H1 (cell line): ENCODE data around the gene F10. TPM values are rescaled to one million over a fixed set of nuclear protein-coding genes. Genes with fewer than 3 reads are reported as not detected.
A peak's percentile ranks its signal among the peaks of the same experiment; 100 is the strongest.

ENCODE experiments used
- CTCF ChIA-PET: fragments of 300-600 bp; sonication (Branson Sonifier 250); formaldehyde crosslinking; loops from one replicate; lab custom pipeline; 2021; ENCODE audit not compliant: partially characterized antibody; lab: Charles Lee
- POLR2A ChIA-PET: fragments of 300-600 bp; sonication (Branson Sonifier 250); formaldehyde crosslinking; loops from one replicate; lab custom pipeline; 2021; ENCODE audit warnings: inconsistent platforms; ENCODE audit not compliant: partially characterized antibody; lab: Charles Lee
- DNase-seq, 2 experiments: peaks; one replicate each; pipeline versions ENCODE4 v3.0.0 to v3.0.0-alpha.2; 2010 to 2022; ENCODE audit warnings: low spot score in 2 of 2, low read depth in 1 of 2, mixed read lengths in 1 of 2
- FAIRE-seq: peaks from 2 replicates; lab custom pipeline; 2011; peaks lifted over from hg19 to GRCh38; lab: Jason Lieb, UNC
- H2AFZ ChIP-seq: 2 replicates; pipeline ENCODE4 v1.8.1; 2012; ENCODE audit warnings: low read length, inconsistent platforms
- H2AK5ac ChIP-seq: 2 replicates; pipeline ENCODE4 v1.6.1; 2013; ENCODE audit warnings: low read depth, low read length
- H2BK120ac ChIP-seq: replicated peaks from 2 replicates; pipeline ENCODE3; 2013; ENCODE audit warnings: low read depth, low read length, inconsistent platforms
- H2BK12ac ChIP-seq: 2 replicates; pipeline ENCODE4 v1.6.1; 2013; ENCODE audit warnings: low read depth, low read length
- H2BK15ac ChIP-seq: 2 replicates; pipeline ENCODE4 v1.6.1; 2013; ENCODE audit warnings: low read length
- H2BK20ac ChIP-seq: 2 replicates; pipeline ENCODE4 v1.6.1; 2013; ENCODE audit warnings: low read length
- H2BK5ac ChIP-seq: 2 replicates; pipeline ENCODE4 v1.6.1; 2013; ENCODE audit warnings: low read depth, low read length
- H3K14ac ChIP-seq: 2 replicates; pipeline ENCODE4 v1.6.1; 2013; ENCODE audit warnings: inconsistent platforms; ENCODE audit not compliant: insufficient read length
- H3K18ac ChIP-seq: 2 replicates; pipeline ENCODE4 v1.6.1; 2013; ENCODE audit warnings: low read length; ENCODE audit errors: extremely low read depth
- H3K23ac ChIP-seq: 2 replicates; pipeline ENCODE4 v1.6.1; 2013; ENCODE audit warnings: inconsistent platforms; ENCODE audit not compliant: insufficient read length
- H3K23me2 ChIP-seq: 2 replicates; pipeline ENCODE4 v1.6.1; 2013; ENCODE audit warnings: low read depth, low read length
- H3K27ac ChIP-seq: 2 replicates; pipeline ENCODE4 v1.6.1; 2011; ENCODE audit warnings: low read depth, low read length, inconsistent platforms
- H3K27me3 ChIP-seq, 4 experiments: replicated peaks in 1 of 4; 1 replicate in 1 of 4; 2 replicates in 3 of 4; pipeline versions ENCODE4 v1.6.1 to v1.8.1; 2011 to 2013; ENCODE audit warnings: low read length in 3 of 4, mild to moderate bottlenecking in 3 of 4, inconsistent platforms in 2 of 4, mixed read lengths in 2 of 4, moderate library complexity in 1 of 4; ENCODE audit not compliant: control insufficient read depth in 3 of 4, insufficient read depth in 3 of 4; ENCODE audit errors: extremely low read depth in 1 of 4
- H3K36me3 ChIP-seq, 4 experiments: 2 replicates each; pipeline versions ENCODE4 v1.6.1 to v1.8.1; 2011 to 2013; ENCODE audit warnings: mild to moderate bottlenecking in 4 of 4, low read length in 3 of 4, moderate library complexity in 2 of 4, control low read depth in 1 of 4, inconsistent platforms in 1 of 4; ENCODE audit not compliant: insufficient read depth in 4 of 4, control insufficient read depth in 2 of 4
- H3K4ac ChIP-seq: replicated peaks from 2 replicates; pipeline ENCODE3; 2013; ENCODE audit warnings: low read length, low read depth, mixed read lengths, inconsistent platforms; ENCODE audit not compliant: insufficient read length
- H3K4me1 ChIP-seq, 4 experiments: replicated peaks in 1 of 4; 1 replicate in 1 of 4; 2 replicates in 3 of 4; pipeline versions ENCODE4 v1.6.1 to v1.8.1; 2011 to 2013; ENCODE audit warnings: low read length in 3 of 4, inconsistent platforms in 2 of 4, mixed read lengths in 1 of 4; ENCODE audit not compliant: insufficient read depth in 4 of 4, control insufficient read depth in 3 of 4
- H3K4me2 ChIP-seq, 2 experiments: 2 replicates each; pipeline versions ENCODE4 v1.6.1 to v1.8.1; 2011 to 2013; ENCODE audit warnings: low read depth in 2 of 2, low read length in 2 of 2, control low read depth in 1 of 2, inconsistent platforms in 1 of 2, mild to moderate bottlenecking in 1 of 2; ENCODE audit not compliant: insufficient read depth in 1 of 2
- H3K4me3 ChIP-seq, 4 experiments: fragments of 200-600, 300-600 bp in 1 of 4; sonication (generic), shearing (Covaris generic), sonication (Bioruptor Twin) in 1 of 4; 2 replicates each; pipeline versions ENCODE4 v1.5.1 to v1.8.1; 2011 to 2016; ENCODE audit warnings: low read length in 4 of 4, low read depth in 3 of 4, control low read depth in 2 of 4, inconsistent platforms in 2 of 4, mild to moderate bottlenecking in 2 of 4, mixed read lengths in 1 of 4, moderate library complexity in 1 of 4; ENCODE audit not compliant: insufficient read depth in 2 of 4; ENCODE audit errors: extremely low read depth in 1 of 4
- H3K56ac ChIP-seq: replicated peaks from 2 replicates; pipeline ENCODE3; 2013; ENCODE audit warnings: low read depth, mild to moderate bottlenecking, mixed read lengths, low read length, inconsistent platforms; ENCODE audit not compliant: insufficient read length
- H3K79me1 ChIP-seq: 2 replicates; pipeline ENCODE4 v1.6.1; 2013; ENCODE audit warnings: low read depth, low read length, control low read depth
- H3K79me2 ChIP-seq, 2 experiments: 2 replicates each; pipeline versions ENCODE4 v1.6.1 to v1.8.1; 2012 to 2013; ENCODE audit warnings: low read length in 2 of 2, mild to moderate bottlenecking in 2 of 2, inconsistent platforms in 1 of 2; ENCODE audit not compliant: insufficient read depth in 2 of 2, control insufficient read depth in 1 of 2
- H3K9ac ChIP-seq, 4 experiments: replicated peaks in 1 of 4; 1 replicate in 1 of 4; 2 replicates in 3 of 4; pipeline versions ENCODE4 v1.6.1 to v1.8.1; 2011 to 2013; ENCODE audit warnings: low read depth in 3 of 4, low read length in 3 of 4, control low read depth in 2 of 4, mild to moderate bottlenecking in 2 of 4, moderate library complexity in 2 of 4, inconsistent platforms in 1 of 4; ENCODE audit errors: extremely low read depth in 1 of 4
- H3K9me3 ChIP-seq, 2 experiments: 2 replicates each; pipeline versions ENCODE4 v1.6.1 to v1.8.1; 2012 to 2013; ENCODE audit warnings: mild to moderate bottlenecking in 2 of 2, moderate library complexity in 2 of 2, control low read depth in 1 of 2, inconsistent platforms in 1 of 2, low read depth in 1 of 2, low read length in 1 of 2, mixed read lengths in 1 of 2; ENCODE audit not compliant: insufficient read depth in 2 of 2
- H4K20me1 ChIP-seq, 2 experiments: replicated peaks in 1 of 2; 2 replicates each; pipeline versions ENCODE3 to v1.8.1; 2011 to 2013; ENCODE audit warnings: inconsistent platforms in 2 of 2, low read length in 2 of 2, mild to moderate bottlenecking in 1 of 2; ENCODE audit not compliant: insufficient read depth in 2 of 2, control insufficient read depth in 1 of 2
- H4K5ac ChIP-seq: 2 replicates; pipeline ENCODE4 v1.6.1; 2013; ENCODE audit warnings: low read length, low read depth, mixed read lengths, inconsistent platforms; ENCODE audit not compliant: insufficient read length
- H4K8ac ChIP-seq: 2 replicates; pipeline ENCODE4 v1.8.0; 2013; ENCODE audit warnings: mild to moderate bottlenecking, moderate library complexity, low read length, inconsistent platforms; ENCODE audit not compliant: insufficient read depth; ENCODE audit errors: extremely low read depth
- H4K91ac ChIP-seq: replicated peaks from 2 replicates; pipeline ENCODE3; 2013; ENCODE audit warnings: low read length, mixed read lengths, inconsistent platforms; ENCODE audit not compliant: insufficient read length
- ATF2 ChIP-seq: IDR thresholded peaks from 2 replicates; pipeline ENCODE4 v1.6.1; 2012; ENCODE audit warnings: low read length, inconsistent platforms
- CREB1 ChIP-seq: IDR thresholded peaks from 2 replicates; pipeline ENCODE4 v1.6.1; 2012; ENCODE audit warnings: inconsistent platforms
- EGR1 ChIP-seq: IDR thresholded peaks from 2 replicates; pipeline ENCODE4 v1.6.1; 2011; ENCODE audit warnings: low read depth, low read length, borderline replicate concordance
- POLR2AphosphoS5 ChIP-seq: IDR thresholded peaks from 2 replicates; pipeline ENCODE4 v1.6.1; 2011; ENCODE audit warnings: low read depth, low read length
- RNF2 ChIP-seq: fragments of 200-900, 300-1000 bp; sonication (generic); IDR thresholded peaks from 2 replicates; pipeline ENCODE4 v1.7.1; 2016; ENCODE audit warnings: borderline replicate concordance, low read depth, mild to moderate bottlenecking, antibody characterized with exemption, low read length; ENCODE audit not compliant: poor library complexity, severe bottlenecking; ENCODE audit errors: missing control alignments
- SIX5 ChIP-seq: IDR thresholded peaks from 2 replicates; pipeline ENCODE4 v1.6.1; 2011; ENCODE audit warnings: mild to moderate bottlenecking, low read depth, low read length
- SP4 ChIP-seq: IDR thresholded peaks from 2 replicates; pipeline ENCODE4 v1.6.1; 2012; ENCODE audit warnings: low read length, inconsistent platforms
- ZNF274 ChIP-seq: IDR thresholded peaks from 2 replicates; pipeline ENCODE4 v1.7.0; 2012; ENCODE audit warnings: low read length, borderline replicate concordance; ENCODE audit errors: extremely low read depth
- WGBS, 2 experiments: shearing (Covaris generic) in 1 of 2; methylation state at CpG; one replicate each; pipeline versions ENCODE4 v1.1.6 to v1.1.7; 2013 to 2015; ENCODE audit warnings: low lambda C conversion rate in 2 of 2, mixed read lengths in 2 of 2, inconsistent platforms in 1 of 2, low coverage in 1 of 2, missing lambda C conversion rate in 1 of 2; ENCODE audit not compliant: insufficient replicate concordance in 2 of 2, insufficient coverage in 1 of 2, insufficient read length in 1 of 2; ENCODE audit errors: extremely low coverage in 1 of 2, missing lambda C conversion rate in 1 of 2; 5-methylcytosine and 5-hydroxymethylcytosine counted together
- polyA plus RNA-seq, 7 experiments: library from polyadenylated mRNA; depleted of rRNA in 3 of 7; stranded (reverse) in 5 of 7; unstranded in 2 of 7; fragments of >200 nt in 5 of 7; fragments of 200-250 nt in 2 of 7; gene quantifications; 1 replicate in 5 of 7; 2 replicates in 1 of 7; 4 replicates in 1 of 7; pipeline versions ENCODE4 v1.2.1 to v1.2.3, GENCODE V29; 2011 to 2013; ENCODE audit warnings: missing spikeins in 2 of 7, mixed read lengths in 2 of 7
- total RNA-seq: library from RNA; stranded (reverse); fragmentation: NEBNext Ultra II Directional; extraction: Animal tissue kit (Norgen Biotek cat#: 25700); gene quantifications from 2 replicates; pipeline ENCODE4 v1.2.1, GENCODE V29; 2021

F10 gene
- total and polyA plus RNA-seq, 2 of the 8 experiments (the other 6 are each of a cell fraction or from before 2014, with no cell fraction given): 2.0 to 4.2 TPM

DNA sequence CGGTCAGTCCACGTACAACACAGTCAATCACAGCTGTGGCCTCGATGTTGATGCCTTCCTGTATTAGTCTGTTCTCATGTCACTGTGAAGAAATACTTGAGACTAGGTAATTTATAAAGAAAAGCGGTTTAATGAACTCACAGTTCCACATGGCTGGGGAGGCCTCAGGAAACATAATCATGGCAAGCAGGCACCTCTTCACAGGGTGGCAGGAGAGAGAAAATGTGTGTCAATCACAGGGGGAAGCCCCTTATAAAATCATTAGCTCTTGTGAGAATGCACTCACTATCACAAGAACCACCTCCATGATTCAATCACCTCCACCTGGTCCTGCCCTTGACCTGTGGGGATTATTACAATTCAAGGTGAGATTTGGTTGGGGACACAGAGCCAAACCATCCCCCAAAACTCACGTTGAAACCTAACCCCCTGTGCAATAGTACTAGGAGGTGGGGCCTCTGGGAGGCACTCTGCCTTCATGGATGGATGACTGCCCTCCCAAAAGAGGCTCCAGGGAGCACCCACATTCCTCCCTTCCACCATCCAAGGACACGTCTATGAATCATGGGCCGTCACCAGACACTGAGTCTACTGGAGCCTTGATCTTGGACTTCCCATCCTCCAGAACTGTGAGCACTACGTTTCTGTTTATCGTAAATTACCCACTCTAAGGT, 33.5 kb downstream of the F10 start:
- no peak overlapping the region for H4K91ac ChIP-seq
- no peak overlapping the region for H2BK15ac ChIP-seq
- H3K4me2 ChIP-seq: no peak overlapping the region
- H3K27ac ChIP-seq: no peak overlapping the region
- WGBS, 2 experiments: 91% methylated on average over 9 of the region's 9 CpGs; no CpG with 5 or more reads in 1 of the 2 experiments
- no peak for FAIRE-seq
- H4K20me1 ChIP-seq: no peaks in the 10 kb centered on the region
- no peak for TF ChIP-seq SIX5
- TF ChIP-seq ATF2: no peak
- TF ChIP-seq EGR1: no peak
- no peak for TF ChIP-seq POLR2AphosphoS5
- TF ChIP-seq SP4: no peak
- no peak for TF ChIP-seq RNF2
- no peak for TF ChIP-seq ZNF274
- TF ChIP-seq CREB1: no peak
- H3K14ac ChIP-seq: no peak overlapping the region
- H2BK5ac ChIP-seq: no peak overlapping the region
- peaks cover 0 to 24% (median 12%) of the 10 kb centered on the region in 4 experiments; a peak in 6 of 7 replicates for H3K4me1 ChIP-seq
- no peak overlapping the region for H2BK120ac ChIP-seq
- H2AFZ ChIP-seq: no peak overlapping the region
- CTCF ChIA-PET: interaction anchor here (0.5 to 1.6 kb wide), 6 partner anchors 13 to 187 kb away, joined by 3 read pairs; no protein-coding TSS in a partner anchor
- no peak overlapping the region for H3K56ac ChIP-seq
- peak in 1 of 2 experiments; percentile 30 for DNase-seq
- H3K4me3 ChIP-seq: no peak overlapping the region
- no peak overlapping the region for H2BK12ac ChIP-seq
- no peaks in the 10 kb centered on the region for H3K36me3 ChIP-seq
- H3K27me3 ChIP-seq: peaks cover 7 to 22% (median 20%) of the 10 kb centered on the region in 4 experiments; a peak in 6 of 7 replicates
- no peak overlapping the region for H4K5ac ChIP-seq
- H3K18ac ChIP-seq: no peak overlapping the region
- H3K23me2 ChIP-seq: peaks cover 10% of the 10 kb centered on the region
- no peak overlapping the region for H2AK5ac ChIP-seq
- H3K23ac ChIP-seq: no peak overlapping the region
- no peak overlapping the region for H2BK20ac ChIP-seq
- H3K4ac ChIP-seq: no peak overlapping the region
- no peak overlapping the region for H3K9ac ChIP-seq
- no peaks in the 10 kb centered on the region for H3K79me2 ChIP-seq
- POLR2A ChIA-PET: interaction anchor here (1.6 kb wide), 1 partner anchor 53 kb away, joined by 7 read pairs; the partner anchor contains the start of genes CUL4A and PCID2
- H3K9me3 ChIP-seq: no peaks in the 10 kb centered on the region
- no peaks in the 10 kb centered on the region for H3K79me1 ChIP-seq
- no peak overlapping the region for H4K8ac ChIP-seq
